Right ventricle myocardium superior (tissue), 1 donor: ENCODE data around the gene ADAMTS4. TPM values are rescaled to one million over a fixed set of nuclear protein-coding genes. Genes with fewer than 3 reads are reported as not detected.
"Not testable (repeated sequence)": the region's sequence is repeated elsewhere in the genome, so short reads cannot be mapped to it uniquely, and the experiment has no call there.

Source experiments
- ATAC-seq: fragments of 200-7000 bp; cut with Tn5 transposase; one replicate; pipeline ENCODE4 v1.9.1; 2020; ENCODE audit warnings: mild to moderate bottlenecking; ENCODE audit not compliant: poor library complexity
- DNase-seq: peaks from one replicate; pipeline ENCODE4 v3.0.0-alpha.2; 2020
- intact Hi-C: fragments of 100-400 bp; cut with DNase I; formaldehyde crosslinking; loops from one replicate; pipeline ENCODE4 v1.11.2; 2022
- long read RNA-seq: library from polyadenylated mRNA; unstranded; transcript quantifications from one replicate; pipeline ENCODE4 v2.0.0, GENCODE V29; 2021
- total RNA-seq: library from RNA; stranded (reverse); fragmentation: NEBNext Ultra II Directional; extraction: Animal tissue kit (Norgen Biotek cat#: 25700); gene quantifications from one replicate; pipeline ENCODE4 v1.2.1, GENCODE V29; 2021
- donor health status: DM: no; HTN: yes; CAD: no; lungs with severe emphysema.

ADAMTS4 gene
- total RNA-seq, result 7.0 TPM
- long read RNA-seq, full-length matches to known transcripts, result 4 of 12 reads
- long read RNA-seq, partial matches to known transcripts, result 5 of 12 reads
- long read RNA-seq, other reads (novel, unspliced or antisense), result 3 of 12 reads

GRCh38 chr1:161198897-161199431, at the start of gene ADAMTS4:
Gene ADAMTS4, minus strand, starts transcription at chr1:161199054. Its CDS starts 427 bp downstream, at chr1:161198627.
- DNase-seq, result peak; percentile 71
- ATAC-seq, result peak; percentile 10
- intact Hi-C loops, result loop anchor here (10.0 kb wide), 1 partner anchor 186 kb away; no protein-coding TSS in a partner anchor

GRCh38 chr1:161244888-161245287, 46.0 kb upstream of the ADAMTS4 start:
- no peak for DNase-seq
- intact Hi-C loops, result no loop called here
- no peak for ATAC-seq

GRCh38 chr1:161242313-161242712, 43.5 kb upstream of the ADAMTS4 start:
- intact Hi-C loops, result no loop called here
- no peak for DNase-seq
- ATAC-seq, result no peak

GRCh38 chr1:161241682-161242081, 42.8 kb upstream of the ADAMTS4 start:
- DNase-seq (no peak), ATAC-seq (no peak)
- intact Hi-C loops, result no loop called here

- no peak for DNase-seq
- no peak for ATAC-seq
- intact Hi-C loops, result no loop called here
These were observed 39.2 kb upstream of the ADAMTS4 start, which contains the start of gene NR1I3 for GRCh38 chr1:161238039-161238473. Gene NR1I3, minus strand, starts transcription at chr1:161238203. Its CDS starts 1,638 bp downstream, at chr1:161236565.

GRCh38 chr1:161235957-161236775, 37.3 kb upstream of the ADAMTS4 start:
- intact Hi-C loops, result no loop called here
- no peak for ATAC-seq

GRCh38 chr1:161233102-161233501, 34.2 kb upstream of the ADAMTS4 start:
- ATAC-seq (no peak), DNase-seq (no peak)
- intact Hi-C loops, result loop anchor here (5.0 kb wide), 1 partner anchor 64 kb away; no protein-coding TSS in a partner anchor

More at GRCh38 chr1:161235957-161236775, 37.3 kb upstream of the ADAMTS4 start:
- no peak for DNase-seq

GRCh38 chr1:161230762-161231161, 31.9 kb upstream of the ADAMTS4 start:
- DNase-seq, result no peak
- ATAC-seq, result no peak
- intact Hi-C loops, result loop anchor here (5.0 kb wide), 1 partner anchor 67 kb away; no protein-coding TSS in a partner anchor

GRCh38 chr1:161229896-161230295, 31.0 kb upstream of the ADAMTS4 start:
- intact Hi-C loops, result loop anchor here (5.0 kb wide), 3 partner anchors 67 to 152 kb away; partner anchors contain the start of gene MPZ
- ATAC-seq, result no peak
- DNase-seq, result no peak

GRCh38 chr1:161228032-161228431, 29.2 kb upstream of the ADAMTS4 start:
- no peak for ATAC-seq
- intact Hi-C loops, result loop anchor here (5.0 kb wide), 2 partner anchors 79 to 154 kb away; partner anchors contain the start of gene MPZ
- no peak for DNase-seq

- intact Hi-C loops, result loop anchor here (5.0 kb wide), 2 partner anchors 80 to 155 kb away; partner anchors contain the start of gene MPZ
- ATAC-seq (peak; percentile 70), DNase-seq (peak; percentile 89)
These were observed 28.5 kb upstream of the ADAMTS4 start for GRCh38 chr1:161227196-161227871.

- intact Hi-C loops, result loop anchor here (5.0 kb wide), 2 partner anchors 81 to 156 kb away; partner anchors contain the start of gene MPZ
- DNase-seq (no peak), ATAC-seq (no peak)
These were observed 27.9 kb upstream of the ADAMTS4 start for GRCh38 chr1:161226759-161227158.

- no peak for DNase-seq
- ATAC-seq, result peak; percentile 6
These were observed 27.5 kb upstream of the ADAMTS4 start for GRCh38 chr1:161226320-161226711.

GRCh38 chr1:161225534-161226319, 26.9 kb upstream of the ADAMTS4 start, which contains the start of gene TOMM40L:
Gene TOMM40L, plus strand, starts transcription at chr1:161226060. Its CDS starts 430 bp downstream, at chr1:161226490.
- intact Hi-C loops, result loop anchor here (5.0 kb wide), 2 partner anchors 82 to 157 kb away; partner anchors contain the start of gene MPZ

More at GRCh38 chr1:161226320-161226711, 27.5 kb upstream of the ADAMTS4 start:
- intact Hi-C loops, result loop anchor here (5.0 kb wide), 2 partner anchors 81 to 156 kb away; partner anchors contain the start of gene MPZ

GRCh38 chr1:161225178-161225533, 26.3 kb upstream of the ADAMTS4 start:
- no peak for DNase-seq
- intact Hi-C loops, result loop anchor here (5.0 kb wide), 2 partner anchors 82 to 157 kb away; partner anchors contain the start of gene MPZ
- no peak for ATAC-seq

More at GRCh38 chr1:161225534-161226319, 26.9 kb upstream of the ADAMTS4 start, which contains the start of gene TOMM40L:
- DNase-seq (peak; percentile 93), ATAC-seq (peak; percentile 95)

- not testable (repeated sequence) for DNase-seq, ATAC-seq
- intact Hi-C loops, result loop anchor here (5.0 kb wide), 2 partner anchors 83 to 158 kb away; partner anchors contain the start of gene MPZ
These were observed 25.8 kb upstream of the ADAMTS4 start for GRCh38 chr1:161224695-161225087.
